Ectodermal cell (in vitro differentiated cells): ENCODE results near the gene SYNDIG1L.

Experiments used
- H3K27ac ChIP-seq: 2 replicates; pipeline ENCODE4 v1.7.0; 2013; ENCODE audit warnings: mild to moderate bottlenecking, low read depth, low read length; ENCODE audit not compliant: insufficient read depth, poor library complexity, severe bottlenecking
- H3K27me3 ChIP-seq: 2 replicates; pipeline ENCODE4 v1.7.0; 2013; ENCODE audit warnings: mild to moderate bottlenecking, low read length; ENCODE audit not compliant: insufficient read depth, control insufficient read depth, poor library complexity, severe bottlenecking
- H3K36me3 ChIP-seq: one replicate; pipeline ENCODE4 v1.7.0; 2013; ENCODE audit warnings: low read length; ENCODE audit not compliant: control insufficient read depth, insufficient read depth
- H3K4me1 ChIP-seq: one replicate; pipeline ENCODE4 v1.7.0; 2013; ENCODE audit warnings: low read length; ENCODE audit not compliant: control insufficient read depth, insufficient read depth
- H3K4me3 ChIP-seq: 2 replicates; pipeline ENCODE4 v1.7.0; 2013; ENCODE audit warnings: low read depth, low read length, control low read depth; ENCODE audit not compliant: insufficient read depth
- H3K9me3 ChIP-seq: 2 replicates; pipeline ENCODE4 v1.7.0; 2013; ENCODE audit warnings: mild to moderate bottlenecking, low read length, moderate library complexity; ENCODE audit not compliant: control insufficient read depth
- WGBS, 2 experiments: methylation state at CpG; one replicate each; pipeline ENCODE4 v1.1.7; 2013; ENCODE audit warnings: missing lambda C conversion rate in 2 of 2; 5-methylcytosine and 5-hydroxymethylcytosine counted together

Gene SYNDIG1L

GRCh38 chr14:74407021-74407800 is 18.8 kb downstream of the SYNDIG1L start:
- H3K27me3 ChIP-seq, result no peaks in the 10 kb centered on the region

GRCh38 chr14:74405663-74406062 is 20.3 kb downstream of the SYNDIG1L start:
- 89 to 93% methylated on average over 4 of the region's 4 CpGs for WGBS, 2 experiments
- no peak overlapping the region for H3K4me3 ChIP-seq

More at GRCh38 chr14:74407021-74407800, 18.8 kb downstream of the SYNDIG1L start:
- H3K27ac ChIP-seq, result no peak overlapping the region
- no peak overlapping the region for H3K4me3 ChIP-seq
- no peaks in the 10 kb centered on the region for H3K9me3 ChIP-seq
- peaks cover 11% of the 10 kb centered on the region for H3K4me1 ChIP-seq
- H3K36me3 ChIP-seq, result no peaks in the 10 kb centered on the region
- WGBS, 2 experiments, result 95 to 96% methylated on average over 17 of the region's 17 CpGs

GRCh38 chr14:74404435-74404834 is 21.6 kb downstream of the SYNDIG1L start:
- Histone ChIP-seq H3K27me3 (no peaks in the 10 kb centered on the region), H3K4me3 (no peak overlapping the region), H3K36me3 (no peaks in the 10 kb centered on the region), H3K9me3 (no peaks in the 10 kb centered on the region), H3K4me1 (peaks cover 23% of the 10 kb centered on the region), H3K27ac (no peak overlapping the region)
- WGBS, 2 experiments, result 85 to 88% methylated on average over 7 of the region's 7 CpGs

More at GRCh38 chr14:74405663-74406062, 20.3 kb downstream of the SYNDIG1L start:
- Histone ChIP-seq H3K27ac (no peak overlapping the region), H3K36me3 (no peaks in the 10 kb centered on the region), H3K27me3 (no peaks in the 10 kb centered on the region), H3K9me3 (no peaks in the 10 kb centered on the region), H3K4me1 (peaks cover 23% of the 10 kb centered on the region)

- H3K9me3 ChIP-seq, result no peaks in the 10 kb centered on the region
- WGBS, 2 experiments, result 96% methylated on average over 12 of the region's 12 CpGs
- no peak overlapping the region for H3K27ac ChIP-seq
- no peak overlapping the region for H3K4me3 ChIP-seq
- H3K4me1 ChIP-seq, result peaks cover 23% of the 10 kb centered on the region
- no peaks in the 10 kb centered on the region for H3K36me3 ChIP-seq
- no peaks in the 10 kb centered on the region for H3K27me3 ChIP-seq
Observed at GRCh38 chr14:74403619-74404417, 22.2 kb downstream of the SYNDIG1L start.

GRCh38 chr14:74402401-74403251 is 23.4 kb downstream of the SYNDIG1L start:
- Histone ChIP-seq H3K4me1 (peaks cover 23% of the 10 kb centered on the region), H3K27me3 (no peaks in the 10 kb centered on the region), H3K27ac (no peak overlapping the region), H3K9me3 (no peaks in the 10 kb centered on the region), H3K36me3 (no peaks in the 10 kb centered on the region), H3K4me3 (no peak overlapping the region)
- WGBS, 2 experiments, result 80 to 82% methylated on average over 10 of the region's 10 CpGs

GRCh38 chr14:74401504-74402241 is 24.3 kb downstream of the SYNDIG1L start:
- Histone ChIP-seq H3K27me3 (no peaks in the 10 kb centered on the region), H3K36me3 (no peaks in the 10 kb centered on the region), H3K27ac (no peak overlapping the region), H3K4me3 (no peak overlapping the region), H3K9me3 (no peaks in the 10 kb centered on the region), H3K4me1 (peaks cover 23% of the 10 kb centered on the region)
- WGBS, 2 experiments, result 28 to 31% methylated on average over 12 of the region's 12 CpGs

- H3K4me3 ChIP-seq, result no peak overlapping the region
- no peaks in the 10 kb centered on the region for H3K27me3 ChIP-seq
Observed at GRCh38 chr14:74400919-74401503, 25.0 kb downstream of the SYNDIG1L start.

GRCh38 chr14:74400031-74400685 is 25.9 kb downstream of the SYNDIG1L start:
- no peak overlapping the region for H3K4me3 ChIP-seq
- no peaks in the 10 kb centered on the region for H3K9me3 ChIP-seq
- H3K4me1 ChIP-seq, result peaks cover 23% of the 10 kb centered on the region
- no peak overlapping the region for H3K27ac ChIP-seq
- H3K36me3 ChIP-seq, result no peaks in the 10 kb centered on the region
- no peaks in the 10 kb centered on the region for H3K27me3 ChIP-seq
- 74 to 75% methylated on average over 13 of the region's 13 CpGs for WGBS, 2 experiments

More at GRCh38 chr14:74400919-74401503, 25.0 kb downstream of the SYNDIG1L start:
- Histone ChIP-seq H3K27ac (no peak overlapping the region), H3K9me3 (no peaks in the 10 kb centered on the region), H3K4me1 (peaks cover 23% of the 10 kb centered on the region), H3K36me3 (no peaks in the 10 kb centered on the region)
- WGBS, 2 experiments, result 51 to 56% methylated on average over 8 of the region's 8 CpGs

- Histone ChIP-seq H3K36me3 (no peaks in the 10 kb centered on the region), H3K4me3 (no peak overlapping the region), H3K4me1 (peaks cover 2% of the 10 kb centered on the region), H3K9me3 (no peaks in the 10 kb centered on the region), H3K27me3 (no peaks in the 10 kb centered on the region), H3K27ac (no peak overlapping the region)
- WGBS, 2 experiments, result 89 to 90% methylated on average over 4 of the region's 4 CpGs
Observed at GRCh38 chr14:74395094-74395493, 30.9 kb downstream of the SYNDIG1L start.
